ENCODE data around the gene NR1I3.

NR1I3 gene

GRCh38 chr1:161196111-161196510 lies 41.9 kb downstream of the NR1I3 start:
- DNase-seq (ENCODE audit: low spot score), result no peak

GRCh38 chr1:161195171-161195570 lies 42.8 kb downstream of the NR1I3 start:
- DNase-seq (ENCODE audit: low spot score), result no peak

DNA sequence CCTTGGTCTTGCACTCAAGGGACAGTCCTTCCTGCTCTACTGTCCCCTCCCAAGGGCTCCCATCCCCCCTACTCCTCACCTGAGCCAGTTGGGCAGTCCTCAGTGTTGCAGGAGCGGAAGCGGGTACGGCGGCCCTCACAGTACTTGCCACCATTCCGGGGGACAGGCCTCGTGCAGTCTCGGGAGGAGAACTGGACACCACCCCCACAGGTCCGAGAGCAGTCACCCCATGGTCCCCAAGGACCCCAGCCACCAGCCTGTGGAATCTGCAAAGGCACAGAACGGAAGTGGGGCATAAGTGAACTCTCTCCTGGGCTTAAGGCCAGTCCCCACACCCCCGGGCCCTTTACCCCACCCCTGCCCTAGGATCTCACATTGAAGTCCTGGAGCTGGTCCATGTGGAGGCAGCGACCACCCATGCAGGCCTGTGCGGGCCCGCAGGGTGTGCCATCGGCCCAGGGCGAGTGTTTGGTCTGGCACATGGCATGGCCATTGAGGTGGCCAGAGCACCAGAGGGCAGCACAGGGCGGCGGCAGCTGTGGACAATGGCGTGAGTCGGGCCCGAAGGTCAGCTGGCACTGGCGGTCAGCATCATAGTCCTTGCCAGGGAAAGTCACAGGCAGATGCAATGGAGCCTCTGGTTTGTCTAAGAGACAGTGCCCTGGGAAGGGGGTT lies 44.3 kb downstream of the NR1I3 start:
- no peak for DNase-seq (ENCODE audit: low spot score)

- DNase-seq (ENCODE audit: low spot score), result peak; percentile 87
Measured at GRCh38 chr1:161192476-161193465, 45.2 kb downstream of the NR1I3 start.

- no peak for DNase-seq (ENCODE audit: low spot score)
Measured at GRCh38 chr1:161191971-161192370, 46.0 kb downstream of the NR1I3 start.

DNA sequence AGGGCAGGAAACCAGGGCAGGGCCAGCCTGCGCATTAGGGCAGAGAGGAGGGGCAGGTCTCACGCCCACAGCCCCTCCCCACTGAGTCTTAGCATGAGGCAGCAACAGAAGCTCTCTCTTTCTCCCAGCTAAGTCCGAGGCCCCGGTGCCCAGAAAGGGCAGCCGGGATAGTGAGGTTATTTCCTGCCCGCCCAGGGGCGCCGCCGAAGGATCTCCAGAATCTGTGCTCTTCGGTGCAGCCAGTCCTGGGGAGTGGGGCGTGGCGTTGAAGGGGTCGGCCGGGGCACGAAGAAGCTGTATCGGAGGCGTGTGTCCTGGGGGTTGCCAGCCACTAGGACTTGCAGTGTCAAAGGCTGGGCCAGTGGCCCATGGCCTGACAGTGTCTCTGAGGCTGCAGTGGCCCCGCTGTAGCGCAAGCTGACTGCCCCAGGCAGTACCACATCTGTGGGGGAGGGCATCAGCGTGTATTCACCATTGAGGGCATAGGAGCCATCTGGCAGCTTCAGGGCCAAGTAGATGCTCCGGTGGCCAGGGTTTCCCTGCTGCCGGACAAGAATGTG lies 47.0 kb downstream of the NR1I3 start:
- no peak for DNase-seq (ENCODE audit: low spot score)

GRCh38 chr1:161189036-161189435 lies 49.0 kb downstream of the NR1I3 start:
- no peak for DNase-seq (ENCODE audit: low spot score)

DNA sequence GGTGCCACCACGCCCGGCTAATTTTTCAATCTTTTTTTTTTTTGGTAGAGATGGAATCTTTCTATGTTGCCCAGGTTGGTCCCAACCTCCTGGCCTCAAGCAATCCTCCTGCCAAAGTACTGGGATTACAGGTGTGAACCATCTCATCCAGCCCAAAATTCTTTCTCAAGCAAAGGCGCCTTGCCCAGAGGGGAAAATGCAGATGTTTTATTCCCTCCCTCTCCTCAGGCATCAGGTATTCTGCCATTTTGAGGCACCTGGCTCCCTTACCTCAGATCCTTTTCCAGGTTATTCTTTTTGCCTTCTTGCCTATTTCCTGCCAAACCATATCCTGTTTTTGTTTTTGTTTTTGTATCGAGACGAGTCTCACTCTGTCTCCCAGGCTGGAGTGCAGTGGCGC lies 49.6 kb downstream of the NR1I3 start:
- no peak for DNase-seq (ENCODE audit: low spot score)

- no peak for DNase-seq (ENCODE audit: low spot score)
Measured at GRCh38 chr1:161187311-161187710, 50.7 kb downstream of the NR1I3 start.

DNA sequence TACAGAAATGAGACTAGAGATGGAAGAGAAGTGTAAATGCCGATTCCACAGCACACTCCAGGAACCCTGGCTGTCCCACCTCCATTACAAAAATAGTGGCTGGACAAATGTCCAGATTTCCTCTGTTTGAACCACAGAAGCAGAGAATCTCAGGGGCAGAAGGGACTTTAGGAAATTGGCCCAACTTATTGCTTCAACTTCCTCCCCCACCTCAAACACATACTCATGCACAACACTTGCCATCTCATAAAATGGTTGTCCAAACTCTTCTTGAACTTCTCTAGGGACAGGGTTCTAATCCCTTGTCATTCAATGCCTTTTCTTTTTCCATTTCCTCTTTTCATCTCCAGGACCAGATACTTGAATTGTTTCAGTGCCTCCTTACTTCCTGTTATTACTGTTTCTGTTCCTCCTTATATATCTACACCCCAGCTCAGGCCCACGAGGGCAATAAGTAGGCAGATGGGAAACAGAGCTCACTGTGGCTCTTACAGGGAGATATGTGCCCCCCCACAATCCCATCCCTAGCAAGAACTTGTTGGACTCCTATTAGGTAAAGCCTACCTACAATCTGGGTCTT lies 52.2 kb downstream of the NR1I3 start:
- no peak for DNase-seq (ENCODE audit: low spot score)

- no peak for DNase-seq (ENCODE audit: low spot score)
Measured at GRCh38 chr1:161185282-161185682, 52.7 kb downstream of the NR1I3 start.

DNA sequence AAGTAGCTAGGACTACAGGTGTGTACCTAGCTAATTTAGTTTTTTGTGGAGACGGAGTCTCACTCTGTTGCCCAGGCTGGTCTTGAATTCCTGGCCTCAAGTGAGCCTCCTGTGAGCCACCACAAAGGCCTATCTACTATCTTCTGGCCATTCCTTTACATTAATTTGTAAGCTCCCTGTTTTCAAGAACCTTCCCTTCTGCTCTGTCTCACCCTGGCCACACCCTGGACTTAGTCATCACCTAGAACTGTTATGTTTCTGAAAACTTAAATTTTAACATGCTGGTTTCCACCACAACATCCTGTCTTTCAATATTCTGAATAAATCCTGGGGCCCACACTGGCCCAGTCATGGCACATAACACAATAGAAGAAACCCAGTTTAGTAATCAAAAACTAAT lies 55.8 kb downstream of the NR1I3 start:
- DNase-seq (ENCODE audit: low spot score), result peak; percentile 67

GRCh38 chr1:161180639-161181038 lies 57.4 kb downstream of the NR1I3 start:
- peak; percentile 45 for DNase-seq (ENCODE audit: low spot score)

- no peak for DNase-seq (ENCODE audit: low spot score)
Measured at GRCh38 chr1:161179698-161180097, 58.3 kb downstream of the NR1I3 start.
